HepG2 (cell line): ENCODE measurements around the gene SLC25A45. TPM values are rescaled to one million over a fixed set of nuclear protein-coding genes. Genes with fewer than 3 reads are reported as not detected.
A peak's percentile ranks its signal among the peaks of the same experiment; 100 is the strongest.

ENCODE experiments used
- ATF4 ChIP-seq, 2 experiments: fragments of 450-650 bp in 1 of 2; sonication (generic) in 1 of 2; formaldehyde crosslinking; IDR thresholded peaks; 2 replicates each; pipeline versions ENCODE4 v1.5.0 to v1.8.0; 2020 to 2022; ENCODE audit warnings: mild to moderate bottlenecking in 1 of 2, missing genetic modification reagents in 1 of 2
- BRF2 ChIP-seq: sonication (generic); formaldehyde crosslinking; IDR thresholded peaks from 2 replicates; pipeline ENCODE4 v1.8.1; 2022; ENCODE audit warnings: mild to moderate bottlenecking, missing genetic modification reagents
- GTF2F1 ChIP-seq: fragments of 150-350 bp; IDR thresholded peaks from 2 replicates; pipeline ENCODE4 v1.6.1; 2014; ENCODE audit warnings: low read length
- HINFP ChIP-seq: sonication (generic); formaldehyde crosslinking; IDR thresholded peaks from 2 replicates; pipeline ENCODE4 v1.4.0; 2020; ENCODE audit warnings: low read depth, mild to moderate bottlenecking, missing genetic modification reagents
- IRF9 ChIP-seq: sonication (generic); formaldehyde crosslinking; IDR thresholded peaks from 2 replicates; pipeline ENCODE4 v1.8.0; 2022; ENCODE audit warnings: missing genetic modification reagents, mild to moderate bottlenecking, borderline replicate concordance
- KLF12 ChIP-seq: sonication (generic); formaldehyde crosslinking; IDR thresholded peaks from 2 replicates; pipeline ENCODE4 v1.4.0; 2020; ENCODE audit warnings: missing genetic modification reagents, borderline replicate concordance
- LCORL ChIP-seq, 2 experiments: fragments of 450-650 bp in 1 of 2; sonication (generic) in 1 of 2; formaldehyde crosslinking in 1 of 2; IDR thresholded peaks; 2 replicates each; pipeline versions ENCODE4 v1.5.0 to v1.6.1; 2017 to 2020; ENCODE audit warnings: antibody characterized with exemption in 1 of 2, missing genetic modification reagents in 1 of 2
- NFE2L1 ChIP-seq: sonication (generic); formaldehyde crosslinking; IDR thresholded peaks from 2 replicates; pipeline ENCODE4 v1.4.0; 2020; ENCODE audit warnings: missing genetic modification reagents, mild to moderate bottlenecking, borderline replicate concordance
- NR2F1 ChIP-seq, 2 experiments: fragments of 450-650 bp in 1 of 2; formaldehyde crosslinking in 1 of 2; IDR thresholded peaks; 2 replicates each; pipeline versions ENCODE4 v1.5.0 to v1.6.1; 2016 to 2020; ENCODE audit warnings: mild to moderate bottlenecking in 1 of 2, missing compliant biosample characterization in 1 of 2, missing genetic modification reagents in 1 of 2, moderate library complexity in 1 of 2
- PTBP1 ChIP-seq: fragments of 200-400 bp; formaldehyde crosslinking; IDR thresholded peaks from 2 replicates; pipeline ENCODE4 v1.6.1; 2018; ENCODE audit warnings: low read length, low read depth; ENCODE audit not compliant: poor library complexity, severe bottlenecking
- SETDB1 ChIP-seq: sonication (generic); formaldehyde crosslinking; IDR thresholded peaks from 2 replicates; pipeline ENCODE4 v1.5.1; 2020; ENCODE audit warnings: missing genetic modification reagents, mild to moderate bottlenecking, borderline replicate concordance
- SSRP1 ChIP-seq: IDR thresholded peaks from 2 replicates; pipeline ENCODE4 v1.6.1; 2016; ENCODE audit warnings: control low read depth
- TEAD3 ChIP-seq: optimal IDR thresholded peaks from 2 replicates; pipeline ENCODE3; 2016; ENCODE audit warnings: borderline replicate concordance
- YEATS4 ChIP-seq: sonication (generic); formaldehyde crosslinking; IDR thresholded peaks from 2 replicates; pipeline ENCODE4 v1.4.0; 2020; ENCODE audit warnings: missing genetic modification reagents, borderline replicate concordance
- ZMYM3 ChIP-seq: sonication (generic); formaldehyde crosslinking; IDR thresholded peaks from 2 replicates; pipeline ENCODE4 v1.5.1; 2020; ENCODE audit warnings: mild to moderate bottlenecking, missing genetic modification reagents
- ZNF770 ChIP-seq: sonication (generic); formaldehyde crosslinking; IDR thresholded peaks from 2 replicates; pipeline ENCODE4 v1.5.0; 2020; ENCODE audit warnings: mild to moderate bottlenecking, missing genetic modification reagents
- polyA plus RNA-seq, 8 experiments: library from polyadenylated mRNA; depleted of rRNA in 3 of 8; stranded (reverse) in 7 of 8; unstranded in 1 of 8; fragments of >200 nt; fragmentation: Illumina TruSeq in 4 of 8; extraction: Trizol in 4 of 8; gene quantifications; 2 replicates each; pipeline versions ENCODE4 v1.2.1 to v1.2.3, GENCODE V29; 2011 to 2016; ENCODE audit warnings: low read depth in 4 of 8, missing spikeins in 1 of 8, mixed read lengths in 1 of 8; ENCODE audit not compliant: insufficient read depth in 1 of 8
- total RNA-seq, 5 experiments: library from RNA; depleted of rRNA; stranded (reverse); fragments of >200 nt; fragmentation: Illumina TruSeq; extraction: Trizol; gene quantifications; 2 replicates each; pipeline ENCODE4 v1.2.3, GENCODE V29; 2016; ENCODE audit warnings: low read depth in 1 of 5

Gene SLC25A45
- total and polyA plus RNA-seq, 2 of the 13 experiments (the other 11 are each of a cell fraction or from before 2014, with no cell fraction given) = 1.2 to 3.4 TPM

GRCh38 chr11:65418681-65419459 lies 36.4 kb upstream of the SLC25A45 start (continued):
- TF ChIP-seq HINFP = peak; percentile 7
- TF ChIP-seq SSRP1 (CRISPR knock-in tag) = peak; percentile 93
- TF ChIP-seq ATF4 (CRISPR knock-in tag; IDR thresholded peaks at IDR 0.05) = peak in 1 of 2 experiments; percentile 91; a peak in 2 of 4 replicates
- TF ChIP-seq IRF9 (CRISPR knock-in tag) = peak; percentile 91
- peak; percentile 66 for TF ChIP-seq GTF2F1
- TF ChIP-seq BRF2 = 0 out of 2 replicates have a peak, but pooled peaks have one; percentile 35
- TF ChIP-seq LCORL (IDR thresholded peaks at IDR 0.05) = peak; percentile 59; the same call in 1 of the 2 replicates
- peak; percentile 92 for TF ChIP-seq LCORL (CRISPR knock-in tag; IDR thresholded peaks at IDR 0.05)
- no peak for TF ChIP-seq SETDB1 (CRISPR knock-in tag)
- TF ChIP-seq KLF12 (CRISPR knock-in tag) = peak; percentile 72
- peak; percentile 100 for TF ChIP-seq NFE2L1 (CRISPR knock-in tag)
- TF ChIP-seq TEAD3 (CRISPR knock-in tag) = peak; percentile 79
- TF ChIP-seq PTBP1 = peak; percentile 63
- peak; percentile 49 for TF ChIP-seq ZMYM3 (CRISPR knock-in tag)
- peak; percentile 74; the same call in 1 of the 2 replicates for TF ChIP-seq YEATS4 (CRISPR knock-in tag)
- peak; percentile 88 to 98 for TF ChIP-seq NR2F1 (CRISPR knock-in tag; IDR thresholded peaks at IDR 0.05)
- peak; percentile 88 for TF ChIP-seq ZNF770 (CRISPR knock-in tag)
